Measurements from ENCODE around the gene AP1M2. TPM values are rescaled to one million over a fixed set of nuclear protein-coding genes. Genes with fewer than 3 reads are reported as not detected.

AP1M2 gene
- total RNA-seq, result 10 to 100 TPM; 35.1 to 63.1 (median 45.7) TPM

DNA sequence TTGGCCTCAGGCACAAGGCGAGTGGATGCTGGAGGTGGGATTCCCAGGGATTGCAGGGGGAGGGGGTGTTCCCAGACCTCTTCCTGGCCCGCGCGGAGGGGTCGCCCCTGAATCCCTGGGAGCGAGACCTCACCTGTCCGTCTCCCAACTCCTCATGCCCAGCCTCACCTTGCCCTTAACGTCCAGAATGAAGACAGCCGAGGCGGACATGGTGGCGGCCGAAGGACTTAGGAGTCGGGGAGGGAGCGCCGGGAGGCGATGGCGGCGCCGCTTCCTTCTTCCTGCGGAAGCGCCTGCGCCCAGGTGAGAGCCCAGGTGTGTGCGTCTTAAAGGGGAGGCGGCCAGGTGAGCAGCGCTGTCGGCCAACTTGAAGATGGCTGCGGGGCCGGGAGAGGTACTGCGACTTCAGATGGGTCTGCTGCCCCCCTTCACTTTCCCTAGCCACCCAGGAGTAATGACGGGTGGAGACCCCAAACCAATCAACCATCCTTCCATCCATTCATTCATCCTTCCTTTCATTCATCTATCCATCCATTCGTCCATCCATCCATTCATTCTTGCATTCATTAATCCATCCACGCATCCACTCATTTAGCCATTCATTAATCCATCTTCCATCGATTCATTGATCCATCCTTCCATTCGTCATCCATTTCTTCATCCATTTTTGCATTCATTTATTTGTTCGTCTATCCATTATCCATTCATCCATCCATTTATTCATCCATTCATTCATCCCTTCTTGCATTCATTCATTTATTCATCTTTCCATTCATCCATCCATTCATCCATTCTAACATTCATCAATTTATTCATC lies at the start of gene AP1M2:
TSS of gene AP1M2 (minus strand) at position 291 of the 817 bp plus-strand sequence. CDS start at position 210, 81 bp downstream.
- Histone ChIP-seq H3K27ac (peak within 1 kb of the TSS in 3 of 4 donors; percentile 26 to 63 (median 44)), H3K4me1 (peaks cover 0 to 16% (median 2%) of the 10 kb centered on the region in 4 donors), H3K4me3 (peak within 1 kb of the TSS in 3 of 4 donors; percentile 53 to 61 (median 61)), H3K9me3 (no peaks in the 10 kb centered on the region), H3K27me3 (no peaks in the 10 kb centered on the region), H3K36me3 (no peaks in the 10 kb centered on the region)
- 28 to 44% methylated on average over 23 to 28 of the region's 35 CpGs for WGBS, 2 donors
- ATAC-seq (ENCODE audit: low FRiP score in 2 of 2) (peak in 1 of 2 donors; percentile 81), DNase-seq (peak; percentile 65 to 85)
- TF ChIP-seq EP300 (IDR thresholded peaks at IDR 0.05) (no peak), POLR2A (IDR thresholded peaks at IDR 0.05) (peak in 1 of 4 donors; percentile 29), POLR2AphosphoS5 (IDR thresholded peaks at IDR 0.05) (no peak)
- TF ChIP-seq, protein P1, sequence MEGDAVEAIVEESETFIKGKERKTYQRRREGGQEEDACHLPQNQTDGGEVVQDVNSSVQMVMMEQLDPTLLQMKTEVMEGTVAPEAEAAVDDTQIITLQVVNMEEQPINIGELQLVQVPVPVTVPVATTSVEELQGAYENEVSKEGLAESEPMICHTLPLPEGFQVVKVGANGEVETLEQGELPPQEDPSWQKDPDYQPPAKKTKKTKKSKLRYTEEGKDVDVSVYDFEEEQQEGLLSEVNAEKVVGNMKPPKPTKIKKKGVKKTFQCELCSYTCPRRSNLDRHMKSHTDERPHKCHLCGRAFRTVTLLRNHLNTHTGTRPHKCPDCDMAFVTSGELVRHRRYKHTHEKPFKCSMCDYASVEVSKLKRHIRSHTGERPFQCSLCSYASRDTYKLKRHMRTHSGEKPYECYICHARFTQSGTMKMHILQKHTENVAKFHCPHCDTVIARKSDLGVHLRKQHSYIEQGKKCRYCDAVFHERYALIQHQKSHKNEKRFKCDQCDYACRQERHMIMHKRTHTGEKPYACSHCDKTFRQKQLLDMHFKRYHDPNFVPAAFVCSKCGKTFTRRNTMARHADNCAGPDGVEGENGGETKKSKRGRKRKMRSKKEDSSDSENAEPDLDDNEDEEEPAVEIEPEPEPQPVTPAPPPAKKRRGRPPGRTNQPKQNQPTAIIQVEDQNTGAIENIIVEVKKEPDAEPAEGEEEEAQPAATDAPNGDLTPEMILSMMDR (IDR thresholded peaks at IDR 0.05), result peak in 1 of 6 experiments; percentile 16

DNA sequence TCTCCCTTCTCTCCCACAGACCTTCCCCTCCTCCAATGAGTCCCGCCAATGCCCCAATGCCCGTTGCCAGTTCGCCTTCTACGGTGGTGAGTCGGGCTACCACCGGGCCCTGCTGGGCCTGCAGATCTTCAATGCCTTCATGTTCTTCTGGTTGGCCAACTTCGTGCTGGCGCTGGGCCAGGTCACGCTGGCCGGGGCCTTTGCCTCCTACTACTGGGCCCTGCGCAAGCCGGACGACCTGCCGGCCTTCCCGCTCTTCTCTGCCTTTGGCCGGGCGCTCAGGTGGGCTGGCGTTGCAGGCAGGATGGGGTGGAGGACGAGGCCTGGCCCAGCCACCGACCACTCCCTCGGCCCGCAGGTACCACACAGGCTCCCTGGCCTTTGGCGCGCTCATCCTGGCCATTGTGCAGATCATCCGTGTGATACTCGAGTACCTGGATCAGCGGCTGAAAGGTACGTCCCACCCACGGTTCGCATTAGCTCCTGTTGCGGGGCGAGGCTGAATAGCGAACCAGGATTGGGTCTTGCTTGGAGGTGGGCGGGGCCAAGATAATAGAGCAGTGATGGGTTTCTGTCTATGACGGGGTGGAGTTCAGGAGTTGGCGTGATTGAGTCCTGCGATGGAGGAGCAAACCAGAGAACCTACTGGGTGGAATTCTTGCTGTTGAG lies 49.3 kb upstream of the AP1M2 start:
- 90 to 91% methylated on average over 36 to 37 of the region's 37 CpGs for WGBS, 2 donors
- H3K4me1 ChIP-seq, result peaks cover 0 to 28% (median 14%) of the 10 kb centered on the region in 4 donors
- no peak for ATAC-seq (ENCODE audit: low FRiP score in 2 of 2)

DNA sequence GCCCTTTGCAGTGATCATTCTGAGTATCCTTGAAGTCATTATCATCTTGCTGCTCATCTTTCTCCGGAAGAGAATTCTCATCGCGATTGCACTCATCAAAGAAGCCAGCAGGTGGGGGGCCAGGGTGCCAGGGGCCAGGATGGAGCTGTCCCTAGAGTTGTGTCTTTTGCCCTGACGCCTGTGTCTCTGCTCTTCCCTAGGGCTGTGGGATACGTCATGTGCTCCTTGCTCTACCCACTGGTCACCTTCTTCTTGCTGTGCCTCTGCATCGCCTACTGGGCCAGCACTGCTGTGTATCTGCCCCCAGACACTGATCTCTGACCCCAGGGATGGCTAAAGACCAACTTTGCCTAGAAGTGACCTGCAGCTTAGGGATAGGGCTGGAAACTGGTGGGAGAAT lies 47.9 kb upstream of the AP1M2 start:
- H3K4me1 ChIP-seq, result peaks cover 0 to 28% (median 14%) of the 10 kb centered on the region in 4 donors
- no peak for ATAC-seq (ENCODE audit: low FRiP score in 2 of 2)
- H3K27me3 ChIP-seq, result no peaks in the 10 kb centered on the region
- TF ChIP-seq, protein P1 (IDR thresholded peaks at IDR 0.05), result no peak
- H3K27ac ChIP-seq, result no peak overlapping the region
- H3K36me3 ChIP-seq, result peaks cover 44 to 97% (median 92%) of the 10 kb centered on the region in 4 donors
- 87 to 88% methylated on average over 6 of the region's 6 CpGs for WGBS, 2 donors
- no peak for DNase-seq
- H3K4me3 ChIP-seq, result no peak overlapping the region
- H3K9me3 ChIP-seq, result no peaks in the 10 kb centered on the region

More for the DNA sequence above, 49.3 kb upstream of the AP1M2 start:
- H3K36me3 ChIP-seq, result peaks cover 57 to 97% (median 92%) of the 10 kb centered on the region in 4 donors
- peak overlapping the region in 2 of 4 donors; percentile 26 to 30 for H3K27ac ChIP-seq
- H3K4me3 ChIP-seq, result no peak overlapping the region
- H3K9me3 ChIP-seq, result no peaks in the 10 kb centered on the region
- no peaks in the 10 kb centered on the region for H3K27me3 ChIP-seq
- TF ChIP-seq POLR2AphosphoS5 (IDR thresholded peaks at IDR 0.05), result no peak
- no peak for TF ChIP-seq EP300 (IDR thresholded peaks at IDR 0.05)
- no peak for TF ChIP-seq POLR2A (IDR thresholded peaks at IDR 0.05)
- TF ChIP-seq, protein P1 (IDR thresholded peaks at IDR 0.05), result no peak
- peak in 1 of 2 donors; percentile 85 for DNase-seq

DNA sequence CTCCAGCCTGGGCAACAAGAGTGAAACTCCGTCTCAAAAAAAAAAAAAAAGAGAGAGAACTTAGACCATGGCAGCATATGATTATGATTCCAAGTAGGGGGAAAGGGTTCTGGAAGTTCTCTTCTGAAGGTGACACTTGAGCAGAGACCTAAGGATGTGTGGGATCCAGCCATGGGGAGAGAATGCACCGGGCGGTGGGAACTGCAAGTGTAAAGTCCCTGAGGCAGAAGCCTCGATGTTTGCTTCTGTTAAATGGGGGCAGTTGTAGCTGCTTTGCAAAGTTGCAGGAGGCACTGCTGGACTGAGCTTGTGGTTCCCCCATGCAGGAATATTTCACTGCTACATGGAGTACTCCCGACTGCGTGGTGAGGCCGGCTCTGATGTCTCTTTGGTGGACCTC lies 47.3 kb upstream of the AP1M2 start:
- H3K9me3 ChIP-seq, result no peaks in the 10 kb centered on the region
- TF ChIP-seq, protein P1 (IDR thresholded peaks at IDR 0.05), result no peak
- no peaks in the 10 kb centered on the region for H3K27me3 ChIP-seq
- H3K36me3 ChIP-seq, result peaks cover 43 to 97% (median 93%) of the 10 kb centered on the region in 4 donors
- WGBS, 2 donors, result 89 to 94% methylated on average over 4 to 7 of the region's 7 CpGs
- H3K27ac ChIP-seq, result no peak overlapping the region
- no peak overlapping the region for H3K4me3 ChIP-seq
- peaks cover 0 to 25% (median 12%) of the 10 kb centered on the region in 4 donors for H3K4me1 ChIP-seq
- no peak for DNase-seq
- ATAC-seq (ENCODE audit: low FRiP score in 2 of 2), result no peak
